Ovary (tissue), 9 donors: ENCODE measurements around the gene GASK1A. TPM values are rescaled to one million over a fixed set of nuclear protein-coding genes. Genes with fewer than 3 reads are reported as not detected.

Experiments
- DNase-seq, 5 donors: peaks; one replicate each; pipeline ENCODE4 v3.0.0-alpha.2; 2019 to 2020
- H3K27ac ChIP-seq, 2 donors: fragments of 200-600 bp; one replicate each; pipeline versions ENCODE4 v1.5.1 to v1.8.0; 2019 to 2022
- H3K27me3 ChIP-seq: fragments of 200-600 bp; one replicate; pipeline ENCODE4 v1.8.0; 2022
- H3K36me3 ChIP-seq: fragments of 200-600 bp; sonication (generic); one replicate; pipeline ENCODE4 v1.5.1; 2019
- H3K4me1 ChIP-seq: one replicate; pipeline ENCODE4 v1.8.1; 2013; ENCODE audit warnings: mild to moderate bottlenecking, moderate library complexity; ENCODE audit not compliant: insufficient read depth
- H3K4me3 ChIP-seq: fragments of 200-600 bp; sonication (generic); one replicate; pipeline ENCODE4 v1.5.1; 2017
- H3K9me3 ChIP-seq, 2 donors: fragments of 200-600 bp in 1 of 2; sonication (generic) in 1 of 2; one replicate each; pipeline versions ENCODE4 v1.5.1 to v1.8.1; 2013 to 2019; ENCODE audit warnings: mild to moderate bottlenecking in 1 of 2, moderate library complexity in 1 of 2
- CTCF ChIP-seq, 3 donors: fragments of 450-650 bp in 2 of 3; fragments of 200-600 bp in 1 of 3; IDR thresholded peaks; one replicate each; pipeline versions ENCODE4 v1.5.1 to v1.8.0; 2016 to 2022; ENCODE audit warnings: antibody characterized with exemption in 3 of 3, mild to moderate bottlenecking in 1 of 3
- EP300 ChIP-seq: sonication (generic); formaldehyde crosslinking; IDR thresholded peaks from one replicate; pipeline ENCODE4 v1.6.1; 2017; ENCODE audit warnings: antibody characterized with exemption
- POLR2A ChIP-seq: fragments of 450-650 bp; IDR thresholded peaks from one replicate; pipeline ENCODE4 v1.6.1; 2017; ENCODE audit warnings: antibody characterized with exemption, mild to moderate bottlenecking, moderate library complexity
- WGBS, 3 donors: extraction: QIAGEN DNeasy Blood & Tissue Kit in 1 of 3; methylation state at CpG; one replicate each; pipeline versions ENCODE4 v1.1.5 to v1.1.7; 2013 to 2017; 5-methylcytosine and 5-hydroxymethylcytosine counted together
- intact Hi-C, 4 donors: fragments of 100-400 bp; cut with DNase I; formaldehyde crosslinking; loops; one replicate each; pipeline versions ENCODE4 v1.11.0 to v1.15.1; 2022 to 2023
- polyA plus RNA-seq, 2 donors: library from polyadenylated mRNA; stranded (reverse); fragments of 200-250 nt in 1 of 2; fragments of 350-450 nt in 1 of 2; fragmentation: Illumina TruSeq in 1 of 2; extraction: RNeasy Lipid Tissue Mini Kit (QIAGEN cat#74804) in 1 of 2; gene quantifications; one replicate each; pipeline ENCODE4 v1.2.3, GENCODE V29; 2013 to 2014
- total RNA-seq, 7 donors: library from RNA; depleted of rRNA in 2 of 7; stranded (reverse); fragments of >200 nt in 2 of 7; fragmentation: NEBNext Ultra II Directional in 3 of 7; extraction: Animal tissue kit (Norgen Biotek cat#: 25700) in 3 of 7; gene quantifications; one replicate each; pipeline versions ENCODE4 v1.1.0 to v1.2.4, GENCODE V29; 2016 to 2023
- donor health status: DM: no; HTN: no; CAD: no; lungs with moderate emphysema.
- donor health status: DM: no; HTN: no; CAD: no.
- donor health status: Bipolar disorder and iron deficiency.
- donor health status: DM: yes; HTN: yes; CAD: no.
- donor health status: DM: no; HTN: no; CAD: no.
- donor health status: DM: yes; HTN: yes; CAD: no.

GASK1A gene
- total and polyA plus RNA-seq, 9 donors, result 5.4 to 41.3 (median 19.4) TPM

DNA sequence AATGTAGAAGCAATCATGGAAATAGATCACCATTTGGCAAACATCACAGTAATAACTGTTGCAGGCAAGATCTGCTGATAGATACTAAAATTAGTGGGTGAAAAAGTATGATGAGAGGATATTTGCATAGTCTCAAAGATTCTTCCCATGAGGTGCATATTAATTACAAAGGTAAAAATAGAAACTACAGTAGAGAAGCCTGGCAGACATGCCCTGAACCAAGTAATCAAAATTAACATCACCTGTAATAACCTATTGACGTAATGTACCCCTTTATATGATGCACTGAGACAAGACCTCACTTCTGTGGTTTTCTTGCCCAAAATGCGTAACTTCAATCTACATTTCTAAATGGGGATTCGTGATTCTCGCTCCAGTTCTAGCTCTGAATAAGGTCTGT is 112.4 kb downstream of the GASK1A start:
- no peak overlapping the region for H3K4me3 ChIP-seq
- H3K4me1 ChIP-seq, result no peaks in the 10 kb centered on the region
- intact Hi-C loops, result loop anchor here in 1 of 4 donors (10.0 kb wide), 1 partner anchor 127 kb away; no protein-coding TSS in a partner anchor
- no peaks in the 10 kb centered on the region for H3K27me3 ChIP-seq
- no peak overlapping the region for H3K27ac ChIP-seq
- H3K36me3 ChIP-seq, result no peaks in the 10 kb centered on the region
- H3K9me3 ChIP-seq, result no peaks in the 10 kb centered on the region
- WGBS, 3 donors, result 97 to 99% (median 98%) methylated on average over 4 of the region's 4 CpGs
- TF ChIP-seq POLR2A, result no peak
- TF ChIP-seq CTCF (IDR thresholded peaks at IDR 0.05), result no peak
- no peak for TF ChIP-seq EP300
- no peak for DNase-seq

GRCh38 chr3:43093006-43093405 is 113.9 kb downstream of the GASK1A start:
- Histone ChIP-seq H3K4me1 (peaks cover 5% of the 10 kb centered on the region), H3K4me3 (no peak overlapping the region), H3K27me3 (no peaks in the 10 kb centered on the region), H3K36me3 (no peaks in the 10 kb centered on the region), H3K27ac (no peak overlapping the region), H3K9me3 (no peaks in the 10 kb centered on the region)
- no peak for DNase-seq
- intact Hi-C loops, result loop anchor here in 1 of 4 donors (10.0 kb wide), 1 partner anchor 128 kb away; no protein-coding TSS in a partner anchor
- 55 to 95% (median 91%) methylated on average over 1 of the region's 1 CpG for WGBS, 3 donors
- TF ChIP-seq POLR2A (no peak), EP300 (no peak), CTCF (IDR thresholded peaks at IDR 0.05) (no peak)

DNA sequence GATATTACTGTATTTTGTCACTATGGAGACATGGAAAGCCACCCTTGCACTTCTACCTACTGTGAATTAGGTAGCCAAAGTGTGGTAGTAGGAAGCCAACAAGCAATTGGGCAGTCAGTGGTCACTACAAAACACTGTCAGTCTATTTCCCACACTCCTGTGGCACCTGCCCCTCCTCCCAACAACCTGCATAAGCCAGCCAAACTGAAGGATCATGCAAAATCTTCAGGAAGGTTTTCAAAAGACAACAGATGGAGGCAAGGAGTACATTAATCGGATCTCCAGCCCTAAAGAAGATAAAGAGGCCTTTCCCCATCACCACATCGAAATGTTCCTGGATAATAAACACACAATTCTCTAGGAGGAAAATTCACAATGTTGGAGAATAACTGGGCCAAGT is 114.9 kb downstream of the GASK1A start:
- no peaks in the 10 kb centered on the region for H3K9me3 ChIP-seq
- peaks cover 5% of the 10 kb centered on the region for H3K4me1 ChIP-seq
- H3K27me3 ChIP-seq, result no peaks in the 10 kb centered on the region
- H3K36me3 ChIP-seq, result no peaks in the 10 kb centered on the region
- WGBS, 3 donors, result 56 to 86% (median 82%) methylated on average over 2 of the region's 2 CpGs
- peak overlapping the region in 1 of 2 donors; percentile 9 for H3K27ac ChIP-seq
- no peak overlapping the region for H3K4me3 ChIP-seq
- TF ChIP-seq CTCF (IDR thresholded peaks at IDR 0.05) (no peak), EP300 (no peak), POLR2A (no peak)
- no peak for DNase-seq
- intact Hi-C loops, result loop anchor here in 1 of 4 donors (10.0 kb wide), 1 partner anchor 129 kb away; no protein-coding TSS in a partner anchor

- intact Hi-C loops, result loop anchor here in 1 of 4 donors (10.0 kb wide), 1 partner anchor 130 kb away; no protein-coding TSS in a partner anchor
- Histone ChIP-seq H3K9me3 (no peaks in the 10 kb centered on the region), H3K4me3 (no peak overlapping the region), H3K27ac (peak overlapping the region in 1 of 2 donors; percentile 9), H3K36me3 (no peaks in the 10 kb centered on the region), H3K27me3 (no peaks in the 10 kb centered on the region), H3K4me1 (peaks cover 5% of the 10 kb centered on the region)
- TF ChIP-seq EP300 (no peak), CTCF (IDR thresholded peaks at IDR 0.05) (no peak), POLR2A (no peak)
- 92 to 95% (median 93%) methylated on average over 2 of the region's 2 CpGs for WGBS, 3 donors
- DNase-seq, result no peak
These were observed 115.3 kb downstream of the GASK1A start for GRCh38 chr3:43094381-43094780.
